Endothelial cell (in vitro differentiated cells): ENCODE results near the gene TRIO. TPM values are rescaled to one million over a fixed set of nuclear protein-coding genes. Genes with fewer than 3 reads are reported as not detected.

ENCODE experiments used
- DNase-seq: peaks from one replicate; pipeline ENCODE4 v3.0.0; 2021; ENCODE audit warnings: low spot score
- H3K27ac Mint-ChIP-seq: one replicate; pipeline ENCODE4 v1.8.0; 2021; ENCODE audit warnings: mixed read lengths, inconsistent platforms; ENCODE audit not compliant: unreplicated experiment
- H3K27me3 Mint-ChIP-seq: one replicate; pipeline ENCODE4 v1.8.0; 2021; ENCODE audit warnings: mild to moderate bottlenecking, moderate library complexity, mixed read lengths, inconsistent platforms; ENCODE audit not compliant: unreplicated experiment
- H3K36me3 Mint-ChIP-seq: one replicate; pipeline ENCODE4 v1.8.0; 2021; ENCODE audit warnings: mild to moderate bottlenecking, low read depth, mixed read lengths, inconsistent platforms; ENCODE audit not compliant: unreplicated experiment
- H3K4me1 Mint-ChIP-seq: one replicate; pipeline ENCODE4 v1.8.0; 2021; ENCODE audit warnings: mild to moderate bottlenecking, mixed read lengths, inconsistent platforms; ENCODE audit not compliant: unreplicated experiment
- H3K4me3 Mint-ChIP-seq: one replicate; pipeline ENCODE4 v1.8.0; 2021; ENCODE audit warnings: mild to moderate bottlenecking, mixed read lengths, inconsistent platforms; ENCODE audit not compliant: unreplicated experiment
- H3K9me3 Mint-ChIP-seq: one replicate; pipeline ENCODE4 v1.8.0; 2021; ENCODE audit warnings: mixed read lengths, inconsistent platforms; ENCODE audit not compliant: unreplicated experiment
- CTCF ChIP-seq: fragments of 200-600 bp; sonication (generic); IDR thresholded peaks from one replicate; pipeline ENCODE4 v1.5.0; 2021; ENCODE audit warnings: antibody characterized with exemption; ENCODE audit not compliant: unreplicated experiment
- total RNA-seq: library from RNA; stranded (reverse); fragmentation: NEBNext Ultra II Directional; extraction: Animal tissue kit (Norgen Biotek cat#: 25700); gene quantifications from one replicate; pipeline ENCODE4 v1.2.1, GENCODE V29; 2021; ENCODE audit not compliant: unreplicated experiment

The TRIO gene
- total RNA-seq, 1 donor from 2014 or later: 229 TPM

- DNase-seq: no peak
- Mint-ChIP-seq H3K9me3 (no peaks in the 10 kb centered on the region), H3K36me3 (no peaks in the 10 kb centered on the region), H3K4me3 (no peak overlapping the region), H3K27me3 (peaks cover 3% of the 10 kb centered on the region), H3K4me1 (peaks cover 50% of the 10 kb centered on the region), H3K27ac (no peak overlapping the region)
- no peak for TF ChIP-seq CTCF
Observed at GRCh38 chr5:14181299-14181968, 38.3 kb downstream of the TRIO start.

- Mint-ChIP-seq H3K9me3 (no peaks in the 10 kb centered on the region), H3K4me3 (no peak overlapping the region), H3K27ac (no peak overlapping the region), H3K27me3 (peaks cover 3% of the 10 kb centered on the region), H3K36me3 (no peaks in the 10 kb centered on the region), H3K4me1 (peaks cover 53% of the 10 kb centered on the region)
- DNase-seq: no peak
- TF ChIP-seq CTCF: no peak
Observed at GRCh38 chr5:14182761-14183160, 39.6 kb downstream of the TRIO start.

GRCh38 chr5:14183187-14183939 lies 40.2 kb downstream of the TRIO start:
- no peak overlapping the region for H3K27ac Mint-ChIP-seq
- H3K4me3 Mint-ChIP-seq: no peak overlapping the region
- TF ChIP-seq CTCF: no peak
- no peak for DNase-seq
- H3K27me3 Mint-ChIP-seq: peaks cover 3% of the 10 kb centered on the region
- no peaks in the 10 kb centered on the region for H3K9me3 Mint-ChIP-seq
- H3K36me3 Mint-ChIP-seq: no peaks in the 10 kb centered on the region
- peaks cover 51% of the 10 kb centered on the region for H3K4me1 Mint-ChIP-seq

- Mint-ChIP-seq H3K4me1 (peaks cover 45% of the 10 kb centered on the region), H3K27ac (no peak overlapping the region), H3K27me3 (peaks cover 3% of the 10 kb centered on the region), H3K36me3 (no peaks in the 10 kb centered on the region), H3K4me3 (no peak overlapping the region), H3K9me3 (no peaks in the 10 kb centered on the region)
- DNase-seq: no peak
- no peak for TF ChIP-seq CTCF
Observed at GRCh38 chr5:14184082-14184481, 40.9 kb downstream of the TRIO start.

GRCh38 chr5:14184725-14185124 lies 41.6 kb downstream of the TRIO start:
- Mint-ChIP-seq H3K27ac (no peak overlapping the region), H3K9me3 (no peaks in the 10 kb centered on the region), H3K4me3 (no peak overlapping the region), H3K4me1 (peaks cover 45% of the 10 kb centered on the region), H3K36me3 (no peaks in the 10 kb centered on the region), H3K27me3 (peaks cover 5% of the 10 kb centered on the region)
- DNase-seq: no peak
- no peak for TF ChIP-seq CTCF
